ENCODE results near the gene ARID5A.
"Not testable (repeated sequence)": the region's sequence is repeated elsewhere in the genome, so short reads cannot be mapped to it uniquely, and the experiment has no call there.

ARID5A gene

GRCh38 chr2:96536445-96537065 lies at the start of gene ARID5A:
Gene ARID5A (plus strand): TSS chr2:96536752. CDS start chr2:96536827, 75 bp downstream.
- DNase-seq, result peak; percentile 88

GRCh38 chr2:96489261-96489660 lies 47.3 kb upstream of the ARID5A start:
- DNase-seq, result no peak

- DNase-seq, result no peak
These were observed 46.9 kb upstream of the ARID5A start for GRCh38 chr2:96489663-96490062.

- no peak for DNase-seq
These were observed 44.6 kb upstream of the ARID5A start for GRCh38 chr2:96491860-96492497.

- no peak for DNase-seq
These were observed 43.5 kb upstream of the ARID5A start for GRCh38 chr2:96493072-96493471.

- DNase-seq, result no peak
These were observed 42.4 kb upstream of the ARID5A start for GRCh38 chr2:96494188-96494587.

- DNase-seq, result peak; percentile 73
These were observed 40.4 kb upstream of the ARID5A start for GRCh38 chr2:96495982-96496629.

GRCh38 chr2:96498021-96498431 lies 38.5 kb upstream of the ARID5A start:
- DNase-seq, result peak; percentile 96

- DNase-seq, result not testable (repeated sequence)
These were observed 37.9 kb upstream of the ARID5A start for GRCh38 chr2:96498611-96499010.

- DNase-seq, result no peak
These were observed 37.2 kb upstream of the ARID5A start for GRCh38 chr2:96499061-96499960.

- no peak for DNase-seq
These were observed 36.0 kb upstream of the ARID5A start for GRCh38 chr2:96500385-96501066.

- no peak for DNase-seq
These were observed 35.1 kb upstream of the ARID5A start for GRCh38 chr2:96501471-96501874.

- no peak for DNase-seq
These were observed 34.4 kb upstream of the ARID5A start for GRCh38 chr2:96501886-96502810.

GRCh38 chr2:96502891-96503636 lies 33.5 kb upstream of the ARID5A start:
- DNase-seq, result no peak

- DNase-seq, result no peak
These were observed 32.8 kb upstream of the ARID5A start for GRCh38 chr2:96503637-96504243.

- no peak for DNase-seq
These were observed 31.2 kb upstream of the ARID5A start, which contains the start of gene NEURL3 for GRCh38 chr2:96505231-96505889. Gene NEURL3 (minus strand): TSS chr2:96505357. CDS start chr2:96505286, 71 bp downstream.

GRCh38 chr2:96506016-96506906 lies 30.3 kb upstream of the ARID5A start:
- no peak for DNase-seq

GRCh38 chr2:96506907-96507240 lies 29.7 kb upstream of the ARID5A start:
- no peak for DNase-seq

Data from hematopoietic multipotent progenitor cell treated with erythropoietin and hydrocortisone succinate and interleukin-3 and kit ligand, for 8 days (in vitro differentiated cells).